ENCODE results near the gene RHOJ. TPM values are rescaled to one million over a fixed set of nuclear protein-coding genes. Genes with fewer than 3 reads are reported as not detected.

RHOJ gene
- polyA plus RNA-seq, 3 donors: not detected

DNA sequence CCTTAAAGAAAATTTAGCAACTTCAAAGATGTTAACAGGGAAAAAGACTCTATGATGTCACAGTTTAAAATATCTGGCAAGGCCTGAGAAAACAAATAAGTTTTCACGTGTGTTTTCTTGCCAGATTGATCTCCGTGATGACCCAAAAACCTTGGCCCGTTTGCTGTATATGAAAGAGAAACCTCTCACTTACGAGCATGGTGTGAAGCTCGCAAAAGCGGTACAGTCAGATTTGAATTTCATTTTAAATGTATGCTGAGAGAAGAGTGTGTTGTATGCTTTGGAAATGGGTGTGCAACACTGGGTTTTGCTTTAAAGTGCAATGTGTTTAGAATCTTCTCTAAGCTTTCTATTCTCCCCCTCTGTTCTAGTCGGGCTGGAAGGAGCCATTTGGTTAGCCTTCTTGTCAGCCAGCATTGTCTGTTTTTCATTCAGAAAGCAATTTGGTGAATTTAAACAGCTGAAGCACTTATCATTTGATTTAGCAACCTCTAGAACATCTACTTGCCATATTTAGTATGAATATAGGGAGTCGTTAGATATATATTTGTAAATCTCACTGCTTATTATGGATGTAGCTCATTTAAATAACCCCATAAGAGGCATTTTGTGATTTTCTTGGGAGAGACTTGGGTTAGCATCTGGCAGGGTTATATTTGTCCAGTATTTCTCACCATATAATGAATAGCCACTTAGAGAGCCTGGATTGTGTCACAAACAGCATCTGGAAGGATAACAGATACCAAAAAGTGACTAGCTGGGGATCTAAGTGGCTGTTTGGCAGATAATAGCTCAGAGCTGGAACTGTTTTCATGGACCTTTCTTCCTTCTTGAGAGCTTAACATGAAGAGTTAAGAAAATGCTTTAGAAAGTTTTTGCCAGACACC is 79.0 kb downstream of the RHOJ start:
- WGBS (ENCODE audit: insufficient coverage): 90% methylated on average over 6 of the region's 8 CpGs
- no peak overlapping the region for H3K4me3 Mint-ChIP-seq
- Histone ChIP-seq H3K4me3 (replicated peaks in 1 of 3; ENCODE audit: low read depth in 2 of 3, low read length in 3 of 3) (no peak overlapping the region), H3K36me3 (replicated peaks in 1 of 2; ENCODE audit: control insufficient read depth in 1 of 2, insufficient read depth in 2 of 2, low read length in 2 of 2) (no peaks in the 10 kb centered on the region), H3K4me2 (replicated peaks; ENCODE audit: extremely low read depth, low read length, poor library complexity, severe bottlenecking) (no peak overlapping the region), H3K27ac (ENCODE audit: low read depth in 1 of 2, low read length in 2 of 2) (no peak overlapping the region), H3K27me3 (ENCODE audit: control insufficient read depth in 2 of 2, insufficient read depth in 2 of 2, low read length in 2 of 2) (peaks cover 0 to 3% of the 10 kb centered on the region in 2 donors), H3K4me1 (ENCODE audit: control insufficient read depth in 1 of 2, insufficient read depth in 2 of 2, low read length in 2 of 2) (no peaks in the 10 kb centered on the region), H3K79me2 (ENCODE audit: insufficient read depth, low read length) (no peaks in the 10 kb centered on the region), H3K9me3 (replicated peaks in 1 of 2; ENCODE audit: control insufficient read depth in 1 of 2, insufficient read depth in 1 of 2, low read length in 2 of 2) (no peaks in the 10 kb centered on the region), H2AFZ (ENCODE audit: insufficient read depth, low read depth, low read length, poor library complexity, severe bottlenecking) (no peak overlapping the region), H4K20me1 (ENCODE audit: insufficient read depth, low read length) (no peaks in the 10 kb centered on the region), H3K9ac (ENCODE audit: insufficient read depth, low read length, poor library complexity, severe bottlenecking) (no peak overlapping the region)
- H3K27ac Mint-ChIP-seq: no peak overlapping the region
- no peak for TF ChIP-seq CTCF (IDR thresholded peaks at IDR 0.05)
- H3K4me1 Mint-ChIP-seq: no peaks in the 10 kb centered on the region
- intact Hi-C loops (cut with micrococcal nuclease): no loop called here
- no peak for DNase-seq
- no peaks in the 10 kb centered on the region for H3K9me3 Mint-ChIP-seq
- peaks cover 0 to 5% (median 1%) of the 10 kb centered on the region in 3 donors for H3K27me3 Mint-ChIP-seq (ENCODE audit: low read depth in 3 of 3)
- H3K36me3 Mint-ChIP-seq: no peaks in the 10 kb centered on the region

DNA sequence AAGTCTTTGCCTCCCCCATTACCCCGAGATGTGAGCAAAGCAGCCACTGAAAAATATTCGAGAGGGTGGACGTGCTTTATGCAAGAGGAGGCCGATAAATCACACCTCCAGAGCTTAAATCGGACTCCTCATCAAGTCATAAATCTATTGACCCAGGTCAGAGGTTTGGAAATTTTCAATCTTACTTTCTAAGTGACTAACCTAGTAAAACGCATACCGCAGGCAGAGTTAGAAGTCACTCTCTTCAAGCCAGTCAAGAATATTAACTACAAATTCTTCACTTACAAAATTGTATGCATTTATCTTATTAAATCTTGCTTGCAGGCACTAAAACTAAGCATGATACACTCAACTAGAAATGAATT is 79.6 kb downstream of the RHOJ start:
- no peak overlapping the region for H3K9ac ChIP-seq (ENCODE audit: insufficient read depth, low read length, poor library complexity, severe bottlenecking)
- no peaks in the 10 kb centered on the region for H4K20me1 ChIP-seq (ENCODE audit: insufficient read depth, low read length)
- H3K27ac Mint-ChIP-seq: no peak overlapping the region
- intact Hi-C loops (cut with micrococcal nuclease): no loop called here
- no peaks in the 10 kb centered on the region for H3K4me1 ChIP-seq (ENCODE audit: control insufficient read depth in 1 of 2, insufficient read depth in 2 of 2, low read length in 2 of 2)
- H3K9me3 Mint-ChIP-seq: no peaks in the 10 kb centered on the region
- no peak overlapping the region for H3K27ac ChIP-seq (ENCODE audit: low read depth in 1 of 2, low read length in 2 of 2)
- no peak overlapping the region for H3K4me2 ChIP-seq (replicated peaks; ENCODE audit: extremely low read depth, low read length, poor library complexity, severe bottlenecking)
- no peaks in the 10 kb centered on the region for H3K9me3 ChIP-seq (replicated peaks in 1 of 2; ENCODE audit: control insufficient read depth in 1 of 2, insufficient read depth in 1 of 2, low read length in 2 of 2)
- H3K27me3 Mint-ChIP-seq (ENCODE audit: low read depth in 3 of 3): peaks cover 0 to 5% (median 1%) of the 10 kb centered on the region in 3 donors
- H3K4me3 ChIP-seq (replicated peaks in 1 of 3; ENCODE audit: low read depth in 2 of 3, low read length in 3 of 3): no peak overlapping the region
- 91% methylated on average over 5 of the region's 7 CpGs for WGBS (ENCODE audit: insufficient coverage)
- no peaks in the 10 kb centered on the region for H3K36me3 Mint-ChIP-seq
- no peaks in the 10 kb centered on the region for H3K36me3 ChIP-seq (replicated peaks in 1 of 2; ENCODE audit: control insufficient read depth in 1 of 2, insufficient read depth in 2 of 2, low read length in 2 of 2)
- H3K27me3 ChIP-seq (ENCODE audit: control insufficient read depth in 2 of 2, insufficient read depth in 2 of 2, low read length in 2 of 2): peaks cover 0 to 3% of the 10 kb centered on the region in 2 donors
- TF ChIP-seq CTCF (IDR thresholded peaks at IDR 0.05): no peak
- no peak for DNase-seq
- H3K4me1 Mint-ChIP-seq: no peaks in the 10 kb centered on the region
- no peak overlapping the region for H2AFZ ChIP-seq (ENCODE audit: insufficient read depth, low read depth, low read length, poor library complexity, severe bottlenecking)
- H3K4me3 Mint-ChIP-seq: no peak overlapping the region
- H3K79me2 ChIP-seq (ENCODE audit: insufficient read depth, low read length): no peaks in the 10 kb centered on the region

Measured in CD14-positive monocyte (primary cell).